RWPE1 (cell line): ENCODE measurements around the gene NFE2.
"Not testable (repeated sequence)": the region's sequence is repeated elsewhere in the genome, so short reads cannot be mapped to it uniquely, and the experiment has no call there.

ENCODE experiments used
- CTCF ChIA-PET: fragments of 350-600 bp; sonication (Branson Sonifier 250); formaldehyde crosslinking; extraction: SDS; loops from one replicate; lab custom pipeline; 2021; lab: Yijun Ruan, JAX
- POLR2A ChIA-PET: fragments of 400-600 bp; formaldehyde crosslinking; extraction: SDS; loops from one replicate; lab custom pipeline; 2020; ENCODE audit warnings: antibody characterized with exemption; ENCODE audit not compliant: low non-redundant PET; lab: Yijun Ruan, JAX
- DNase-seq: peaks from one replicate; pipeline ENCODE4 v3.0.0; 2012; ENCODE audit warnings: low spot score
- H3K27ac ChIP-seq: fragments of 450-650 bp; 2 replicates; pipeline ENCODE4 v1.5.1; 2017
- CTCF ChIP-seq: fragments of 450-650 bp; conservative IDR thresholded peaks from 2 replicates; pipeline ENCODE4 v1.5.1; 2017; ENCODE audit warnings: low read depth, mild to moderate bottlenecking

The NFE2 gene

GRCh38 chr12:54292931-54293241 is 7.9 kb downstream of the NFE2 start:
- CTCF ChIA-PET, result interaction anchor here (0.7 to 1.1 kb wide), 3 partner anchors 7 to 41 kb away, joined by 3 to 5 read pairs (median 3); partner anchors contain the start of gene COPZ1
- TF ChIP-seq CTCF, result no peak

GRCh38 chr12:54292083-54292930 is 8.5 kb downstream of the NFE2 start:
- DNase-seq, result no peak
- H3K27ac ChIP-seq, result 0 out of 2 replicates have a peak overlapping the region, but pooled peaks have one; percentile 1
- POLR2A ChIA-PET, result interaction anchor here (0.9 kb wide), 1 partner anchor 12 kb away, joined by 3 read pairs; the partner anchor contains the start of gene HNRNPA1
- no peak for TF ChIP-seq CTCF
- CTCF ChIA-PET, result interaction anchor here (0.7 to 1.1 kb wide), 2 partner anchors 8 to 42 kb away, joined by 3 to 5 read pairs; no protein-coding TSS in a partner anchor

More at GRCh38 chr12:54292931-54293241, 7.9 kb downstream of the NFE2 start:
- DNase-seq, result no peak
- POLR2A ChIA-PET, result interaction anchor here (0.9 kb wide), 1 partner anchor 13 kb away, joined by 3 read pairs; the partner anchor contains the start of gene HNRNPA1
- 0 out of 2 replicates have a peak overlapping the region, but pooled peaks have one; percentile 1 for H3K27ac ChIP-seq

GRCh38 chr12:54287261-54288157 is 13.3 kb downstream of the NFE2 start:
- DNase-seq, result no peak
- peak overlapping the region; percentile 73 for H3K27ac ChIP-seq
- TF ChIP-seq CTCF, result no peak
- CTCF ChIA-PET, result interaction anchor here (0.5 to 0.6 kb wide), 2 partner anchors 106 to 128 kb away, joined by 3 to 5 read pairs; no protein-coding TSS in a partner anchor
- POLR2A ChIA-PET, result no interaction called here

GRCh38 chr12:54286042-54287030 is 14.5 kb downstream of the NFE2 start:
- ChIA-PET POLR2A (interaction anchor here (0.5 to 0.6 kb wide), 2 partner anchors 10 to 39 kb away, joined by 3 read pairs; no protein-coding TSS in a partner anchor), CTCF (interaction anchor here (0.5 to 1.2 kb wide), 4 partner anchors 39 to 156 kb away, joined by 3 to 5 read pairs (median 4); partner anchors contain the start of gene COPZ1)
- no peak for TF ChIP-seq CTCF
- peak overlapping the region; percentile 65 for H3K27ac ChIP-seq
- DNase-seq, result no peak

GRCh38 chr12:54285150-54286041 is 15.4 kb downstream of the NFE2 start:
- 0 out of 2 replicates have a peak, but pooled peaks have one; percentile 13 for TF ChIP-seq CTCF
- H3K27ac ChIP-seq, result peak overlapping the region; percentile 65
- ChIA-PET CTCF (interaction anchor here (1.2 kb wide), 1 partner anchor 40 kb away, joined by 4 read pairs; the partner anchor contains the start of gene COPZ1), POLR2A (interaction anchor here (0.6 kb wide), 1 partner anchor 40 kb away, joined by 3 read pairs; no protein-coding TSS in a partner anchor)
- no peak for DNase-seq

- DNase-seq, H3K27ac ChIP-seq, POLR2A ChIA-PET: not testable (repeated sequence)
- CTCF ChIA-PET, result interaction anchor here (0.6 to 0.7 kb wide), 2 partner anchors 110 to 1825 kb away, joined by 3 read pairs; no protein-coding TSS in a partner anchor
Measured at GRCh38 chr12:54284070-54284780, 16.6 kb downstream of the NFE2 start.
